GM18868 (cell line): ENCODE results near the gene SLC25A13.

Source experiments
- ATAC-seq: cut with Tn5 transposase; IDR thresholded peaks from one replicate; pipeline ENCODE4 v1.9.1; 2021; ENCODE audit warnings: mild to moderate bottlenecking, moderate library complexity; ENCODE audit not compliant: unreplicated experiment

Gene SLC25A13

GRCh38 chr7:96244992-96245292 is 77.0 kb downstream of the SLC25A13 start:
- ATAC-seq, result no peak

GRCh38 chr7:96244244-96244991 is 77.5 kb downstream of the SLC25A13 start:
- ATAC-seq, result no peak

DNA sequence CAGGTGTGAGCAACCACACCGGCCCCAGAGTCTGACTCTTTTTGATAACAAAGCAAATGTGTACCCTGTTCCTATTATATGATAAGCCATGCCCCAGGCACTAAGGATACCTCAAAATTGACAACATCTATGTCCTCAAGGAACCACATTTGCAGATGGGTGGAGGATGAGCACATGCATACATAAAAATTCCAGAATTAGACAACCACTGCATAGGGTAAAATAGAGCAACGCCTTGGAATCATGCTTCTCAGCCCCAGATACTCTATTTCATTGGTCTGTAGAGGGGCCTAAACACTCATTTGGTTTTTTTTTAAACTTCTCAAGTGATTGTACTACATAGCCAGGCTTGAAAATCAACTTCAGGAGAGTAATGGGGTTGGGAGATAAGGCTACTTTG is 78.7 kb downstream of the SLC25A13 start:
- ATAC-seq, result no peak

GRCh38 chr7:96241855-96242254 is 80.0 kb downstream of the SLC25A13 start:
- ATAC-seq, result no peak

DNA sequence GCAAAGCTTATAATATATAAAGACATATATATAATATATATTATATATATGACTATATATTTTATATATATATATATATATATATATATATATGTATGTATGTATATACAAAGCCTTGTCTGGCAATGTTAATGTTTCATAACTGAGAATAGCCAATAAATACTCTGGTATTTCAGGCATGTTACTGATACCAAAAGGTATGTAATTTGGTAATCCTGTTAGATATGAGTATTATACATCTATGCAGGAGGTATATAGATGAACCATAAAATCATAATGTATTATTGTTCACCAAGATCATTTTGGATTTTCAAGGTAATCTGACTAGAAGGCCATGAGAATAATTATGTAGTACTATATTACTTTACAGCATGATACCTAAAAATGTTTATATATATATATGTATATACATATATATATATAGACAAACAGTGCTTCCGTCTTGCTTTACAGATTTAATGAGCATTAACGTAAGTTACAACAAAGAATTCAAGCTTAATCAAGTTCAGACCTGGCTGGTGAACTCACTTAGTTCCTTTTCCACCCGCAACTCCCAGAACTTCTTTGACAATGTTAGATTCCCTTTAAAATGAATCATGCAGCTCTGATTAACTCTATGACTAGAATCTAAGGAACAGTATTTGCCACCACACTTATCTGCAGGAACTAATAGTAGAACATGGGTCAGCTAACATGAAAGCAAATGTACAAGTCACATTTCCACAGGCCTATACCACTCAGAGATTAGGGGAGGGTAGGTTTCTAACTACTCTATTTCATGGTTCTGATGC is 82.7 kb downstream of the SLC25A13 start:
- no peak for ATAC-seq

- no peak for ATAC-seq
Observed at GRCh38 chr7:96238474-96238873, 83.4 kb downstream of the SLC25A13 start.

- no peak for ATAC-seq
Observed at GRCh38 chr7:96237040-96237439, 84.9 kb downstream of the SLC25A13 start.

DNA sequence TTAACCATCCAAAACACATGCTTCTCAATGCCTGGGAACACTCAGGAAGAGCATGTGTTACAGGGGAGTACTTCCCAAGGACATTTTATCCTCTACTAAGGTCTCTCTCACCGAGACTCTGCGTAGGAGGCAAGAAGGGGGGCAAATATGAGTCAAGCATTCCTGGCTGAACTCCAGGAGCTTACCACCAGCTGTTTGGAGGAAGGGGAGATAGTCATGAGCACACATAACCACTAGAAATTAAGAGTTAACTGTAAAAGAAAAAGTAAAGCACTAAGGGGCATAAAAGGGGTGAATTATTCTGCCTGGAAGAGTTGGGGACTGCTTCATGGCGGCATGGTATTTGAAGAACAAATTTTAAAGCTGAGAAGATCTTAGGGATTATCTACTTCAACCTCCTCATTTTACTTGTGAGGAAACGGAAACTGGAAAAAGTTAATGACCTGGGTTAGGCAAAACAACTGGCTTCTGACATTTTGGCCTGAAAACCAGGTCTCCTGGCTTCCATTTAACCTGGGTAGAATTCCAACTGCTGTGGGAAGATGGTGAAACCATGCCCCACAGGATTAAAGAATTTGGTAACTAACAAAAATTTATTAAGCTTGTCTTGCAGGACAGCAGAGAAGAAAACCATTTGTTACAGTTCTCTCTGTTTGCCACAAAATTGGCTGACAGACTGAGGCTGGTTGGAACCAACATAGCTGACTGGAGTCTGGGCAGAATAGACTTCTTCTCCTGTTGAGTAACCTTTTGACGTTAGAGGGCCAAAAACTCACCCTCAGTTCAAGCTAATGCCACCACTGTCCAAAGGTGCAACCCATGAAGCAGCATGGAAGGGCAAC is 85.5 kb downstream of the SLC25A13 start:
- ATAC-seq, result no peak

- ATAC-seq, result no peak
Observed at GRCh38 chr7:96235281-96235680, 86.6 kb downstream of the SLC25A13 start.

DNA sequence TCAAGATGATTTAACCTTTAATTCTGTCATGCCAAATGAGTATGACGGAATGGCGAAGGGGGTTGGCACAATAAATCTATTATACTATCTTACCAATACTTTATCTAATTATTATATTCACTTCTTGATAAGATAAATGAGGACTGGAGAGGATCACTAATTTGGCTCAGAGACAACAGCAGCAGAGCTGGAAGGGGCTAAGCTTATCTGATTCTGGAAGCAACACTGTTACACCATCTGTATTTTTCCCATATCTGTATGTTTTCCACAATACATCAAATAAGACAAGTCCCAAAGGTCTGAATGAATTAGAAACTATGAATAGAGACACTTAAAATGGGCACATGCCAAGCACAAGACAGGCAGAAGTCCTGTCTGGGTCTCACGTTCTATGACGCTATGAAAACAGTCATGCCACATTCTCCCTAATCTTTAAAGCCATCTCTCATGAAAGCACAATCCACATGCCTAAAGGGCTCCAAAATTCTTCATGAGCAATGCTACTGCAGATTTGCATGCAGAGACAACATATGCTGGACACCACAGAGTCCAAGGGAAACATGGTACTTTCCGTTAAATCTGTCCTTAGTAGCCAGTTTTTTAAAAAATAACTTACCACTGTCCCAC is 88.3 kb downstream of the SLC25A13 start:
- ATAC-seq, result no peak

GRCh38 chr7:96233084-96233483 is 88.8 kb downstream of the SLC25A13 start:
- ATAC-seq, result no peak

DNA sequence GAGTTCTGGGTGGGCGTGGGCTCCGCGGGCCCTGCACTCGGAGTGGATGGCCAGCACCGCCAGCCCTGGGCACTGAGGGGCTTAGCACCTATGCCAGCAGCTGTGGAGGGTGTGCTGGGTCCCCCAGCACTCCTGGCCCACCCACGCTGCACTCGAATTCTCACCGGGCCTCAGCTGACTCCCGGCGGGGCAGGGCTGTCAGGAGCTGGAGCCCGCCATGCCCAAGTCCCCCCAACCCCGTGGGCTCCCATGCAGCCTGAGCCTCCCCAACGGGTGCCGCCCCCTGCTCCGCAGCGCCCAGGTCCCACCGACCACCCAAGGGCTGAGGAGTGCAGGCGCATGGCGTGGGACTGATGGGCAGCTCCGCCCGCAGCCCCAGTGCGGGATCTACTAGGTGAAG is 93.1 kb downstream of the SLC25A13 start:
- ATAC-seq, result no peak

DNA sequence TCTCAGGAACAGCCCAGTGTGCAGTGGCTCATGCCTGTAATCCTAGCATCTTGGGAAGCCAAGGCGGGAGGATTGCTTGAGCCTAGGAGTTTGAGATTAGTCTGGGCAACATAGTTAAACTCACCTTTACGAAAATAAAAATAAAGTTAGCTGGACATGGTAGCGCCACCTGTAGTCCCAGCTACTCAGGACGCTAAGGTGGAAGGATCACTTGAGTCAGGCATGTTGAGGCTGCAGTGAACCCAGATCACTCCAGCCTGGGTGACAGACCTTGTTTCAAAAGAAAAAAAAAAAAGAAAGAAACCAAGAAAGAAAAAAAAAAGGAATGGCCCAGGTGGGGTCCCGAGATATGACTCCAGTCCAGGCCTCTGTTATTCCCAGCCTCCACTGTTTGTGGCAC is 96.6 kb downstream of the SLC25A13 start:
- ATAC-seq, result no peak

GRCh38 chr7:96224685-96225084 is 97.2 kb downstream of the SLC25A13 start:
- ATAC-seq, result peak; percentile 69

DNA sequence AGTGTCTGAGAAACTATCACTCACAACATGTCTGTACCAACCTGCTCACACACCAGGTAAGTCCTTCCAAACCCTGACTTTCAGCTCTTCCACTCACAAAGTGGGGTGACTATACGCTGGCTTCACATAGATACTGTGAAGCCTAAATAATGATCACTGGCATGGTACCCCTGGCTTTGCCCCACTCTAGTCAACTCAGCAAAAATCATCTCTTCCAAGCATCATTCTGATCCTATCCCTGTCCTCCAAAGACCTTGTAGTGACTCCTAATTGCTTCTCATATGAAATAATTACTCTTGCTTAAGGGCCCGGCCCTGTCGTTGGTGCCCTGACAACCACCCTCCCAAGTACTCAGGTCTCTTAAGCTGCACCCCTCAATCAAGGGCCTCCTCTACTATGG is 97.8 kb downstream of the SLC25A13 start:
- no peak for ATAC-seq

- no peak for ATAC-seq
Observed at GRCh38 chr7:96221888-96222287, 100.0 kb downstream of the SLC25A13 start.

DNA sequence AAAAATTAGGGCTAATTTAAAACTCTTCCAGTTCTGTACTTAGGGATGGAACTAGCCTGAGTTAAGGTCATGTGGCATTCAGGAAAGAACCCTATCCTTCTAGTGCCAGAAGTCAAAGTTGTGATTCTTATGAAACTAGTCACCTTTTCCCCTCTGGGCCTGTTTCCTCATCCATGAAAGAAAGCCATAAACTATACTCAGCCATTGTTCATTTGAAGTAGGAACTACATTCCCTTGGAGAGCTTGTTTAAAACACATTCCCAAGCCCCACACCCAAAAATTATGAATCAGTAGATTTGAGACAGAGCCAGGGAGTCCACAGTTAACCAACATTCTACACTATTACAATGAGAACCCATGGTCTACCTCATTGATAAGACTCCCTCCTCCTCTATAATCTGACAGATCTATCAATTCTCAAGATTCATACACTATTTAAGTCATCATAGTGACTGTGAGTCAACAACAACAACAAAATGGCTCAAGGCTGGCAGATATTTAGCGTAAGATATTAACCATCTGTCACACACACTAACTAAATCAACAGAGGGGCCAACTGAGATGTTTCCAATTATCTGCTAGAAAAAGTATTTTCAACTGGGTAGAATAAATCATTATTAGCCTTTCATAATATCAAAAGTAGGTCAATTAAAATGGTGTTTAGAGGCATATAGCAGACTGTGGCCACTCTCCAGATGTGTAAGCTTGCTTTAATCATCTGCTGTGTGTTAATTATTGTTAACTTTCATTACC is 102.3 kb downstream of the SLC25A13 start:
- ATAC-seq, result no peak

GRCh38 chr7:96218664-96219243 is 103.1 kb downstream of the SLC25A13 start:
- ATAC-seq, result no peak

DNA sequence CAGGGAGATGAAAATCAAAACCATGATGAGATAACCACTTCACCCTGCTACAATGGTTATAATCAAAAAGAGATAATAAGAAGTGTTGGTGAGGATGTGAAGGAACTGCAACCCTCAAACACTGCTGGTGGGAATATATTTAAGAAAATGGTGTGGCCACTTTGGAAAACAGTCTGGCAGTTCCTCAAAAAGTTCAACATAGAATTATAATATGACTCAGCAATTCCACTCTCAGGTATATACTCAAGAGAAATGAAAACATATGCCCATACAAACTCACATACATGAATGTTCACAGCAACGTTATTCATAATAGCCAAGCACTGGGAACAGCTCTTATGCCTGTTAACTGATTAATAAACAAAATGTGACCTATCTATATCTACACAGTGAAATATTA is 104.8 kb downstream of the SLC25A13 start:
- no peak for ATAC-seq

- no peak for ATAC-seq
Observed at GRCh38 chr7:96216373-96216772, 105.5 kb downstream of the SLC25A13 start.
